NCI-H345 treated with DMSO at 0.1 percent for 48 hours (cell line): ENCODE measurements around the gene MED15.

ENCODE experiments used
- DNase-seq: peaks from one replicate; lab custom pipeline; 2025; ENCODE audit not compliant: unreplicated experiment; lab: John Stamatoyannopoulos, UW

MED15 gene

DNA sequence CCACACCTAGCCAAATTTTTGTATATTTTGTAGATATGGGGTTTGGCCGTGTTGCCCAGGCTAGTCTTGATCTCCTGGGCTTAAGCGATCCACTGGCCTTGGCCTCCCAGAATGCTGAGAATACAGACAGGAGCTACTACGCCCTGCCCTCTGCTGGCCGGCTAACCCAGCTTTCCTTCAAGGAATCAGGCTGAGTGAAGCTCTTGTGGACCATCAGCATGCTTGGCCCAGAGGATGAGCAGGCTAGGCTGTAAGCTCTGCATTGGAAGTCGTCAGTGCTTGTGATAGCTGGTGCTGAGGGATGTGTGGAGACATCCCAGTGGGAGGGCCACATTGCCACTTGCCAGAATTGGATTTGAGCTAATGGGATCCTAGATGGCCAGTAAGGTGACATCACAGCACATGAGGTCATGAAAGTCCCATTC lies 60.6 kb downstream of the MED15 start:
- no peak for DNase-seq

DNA sequence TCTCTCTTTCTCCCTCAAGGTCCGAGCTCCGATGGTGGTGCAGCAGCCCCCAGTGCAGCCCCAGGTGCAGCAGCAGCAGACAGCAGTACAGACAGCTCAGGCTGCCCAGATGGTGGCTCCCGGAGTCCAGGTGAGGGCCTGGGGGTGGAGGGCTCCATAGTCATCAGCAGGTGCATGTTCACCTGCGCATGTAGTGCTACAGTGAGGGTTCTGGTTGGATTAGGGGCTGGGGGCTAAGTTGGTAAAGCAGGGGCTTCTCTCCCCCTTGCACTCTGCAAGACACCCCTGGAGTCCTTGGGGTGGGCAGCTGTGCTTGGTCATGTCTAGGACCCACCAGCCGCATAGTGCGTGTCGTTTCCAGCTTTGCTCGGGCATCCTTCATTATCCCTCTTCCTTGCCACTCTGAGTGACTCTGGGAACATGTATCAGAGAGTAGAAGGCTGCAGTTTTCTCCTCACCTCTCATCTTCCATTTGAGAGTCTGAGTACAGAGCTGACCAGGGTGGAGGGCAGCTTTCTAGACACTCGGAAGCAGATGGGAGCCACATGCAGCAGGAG lies 61.2 kb downstream of the MED15 start:
- no peak for DNase-seq

DNA sequence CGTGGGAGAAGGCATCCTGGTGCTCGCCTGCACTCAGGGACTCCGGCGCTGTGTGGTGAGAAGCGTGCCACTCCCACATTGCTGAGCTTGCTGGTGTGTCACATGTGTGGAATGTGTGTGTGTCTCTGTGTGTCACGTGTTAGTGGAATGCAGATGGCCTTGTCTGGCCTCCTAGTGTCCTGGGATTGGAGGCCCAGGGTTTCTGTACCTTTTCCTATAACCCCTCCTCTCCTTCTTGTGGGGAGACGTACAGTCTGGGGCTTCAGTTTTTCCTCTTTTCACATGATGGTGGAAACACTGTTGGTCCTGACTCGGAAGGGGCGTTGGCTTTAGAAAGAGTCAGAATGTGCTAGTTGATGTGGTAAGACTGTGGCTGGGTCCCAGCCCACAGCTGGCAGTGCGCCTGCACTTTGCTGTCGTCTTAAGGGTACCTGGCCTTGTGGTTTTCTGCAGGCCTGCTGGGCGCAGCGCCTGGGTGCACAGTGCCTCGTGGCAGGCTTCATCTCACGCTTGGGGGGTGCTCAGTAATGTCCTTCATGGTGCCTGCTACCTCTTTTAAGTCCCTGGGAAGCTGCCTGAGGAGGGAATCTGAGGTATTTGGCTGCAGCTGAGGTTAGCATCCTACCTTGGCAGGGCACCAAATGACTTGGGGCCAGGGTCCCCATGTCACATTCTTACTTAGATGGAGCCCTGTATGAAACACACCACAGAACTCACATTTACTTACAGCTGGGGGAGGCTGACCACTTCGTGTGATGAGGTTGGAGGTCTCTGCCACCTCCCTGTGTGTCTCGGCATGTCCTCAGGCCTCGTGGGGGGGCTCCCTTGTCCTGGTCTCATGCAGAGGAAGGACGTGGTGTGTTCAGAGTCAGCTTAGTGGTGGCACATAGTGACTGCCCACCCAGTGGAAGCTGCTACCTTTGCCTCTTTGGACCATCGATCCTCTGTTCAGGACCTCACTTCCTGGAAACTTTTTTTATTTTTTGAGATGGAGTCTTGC lies 61.9 kb downstream of the MED15 start:
- no peak for DNase-seq

DNA sequence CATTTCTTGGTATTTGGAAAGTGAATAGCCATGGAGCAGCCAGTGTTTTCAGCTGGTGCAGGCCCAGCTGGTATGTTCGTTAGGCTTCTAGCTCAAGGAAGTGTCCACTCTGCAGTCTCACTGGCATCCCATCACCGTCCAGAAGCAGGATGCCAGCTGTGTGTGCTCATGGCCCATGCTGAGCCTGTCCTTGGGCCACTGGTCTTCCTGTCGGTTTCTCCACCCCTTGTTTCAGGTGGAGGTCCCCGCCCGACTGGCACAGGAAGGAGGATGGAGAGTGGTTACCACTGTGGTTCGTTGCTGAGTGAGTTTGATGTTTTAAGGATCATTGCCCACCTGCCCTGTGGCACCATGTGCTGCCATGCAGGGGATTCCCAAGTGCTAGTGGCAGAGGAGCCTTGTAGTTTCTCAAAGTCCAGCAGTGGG lies 63.7 kb downstream of the MED15 start:
- DNase-seq: no peak

DNA sequence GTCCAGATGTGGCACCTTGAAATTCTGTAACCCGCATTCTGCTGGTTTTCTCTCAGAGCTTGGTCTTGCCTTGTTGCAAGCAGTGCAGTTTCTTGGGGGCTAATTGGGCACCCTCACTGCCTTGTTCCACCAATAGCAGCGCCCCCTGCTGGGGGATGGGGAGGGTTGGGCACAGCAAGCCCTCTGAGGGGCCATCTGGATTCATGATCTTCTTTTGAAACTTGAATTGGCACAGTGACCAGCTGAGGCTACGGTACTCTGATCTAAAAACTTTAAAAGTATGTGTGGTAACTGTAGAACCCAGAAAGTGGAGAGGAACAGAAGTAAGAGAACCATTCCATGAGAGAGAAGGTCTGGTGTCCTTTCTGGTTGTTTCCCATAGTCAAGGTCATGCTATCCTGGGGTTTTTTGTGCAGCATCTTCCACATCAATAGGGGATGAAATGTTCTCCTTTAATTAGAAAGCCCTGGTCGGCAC lies 64.2 kb downstream of the MED15 start:
- no peak for DNase-seq

DNA sequence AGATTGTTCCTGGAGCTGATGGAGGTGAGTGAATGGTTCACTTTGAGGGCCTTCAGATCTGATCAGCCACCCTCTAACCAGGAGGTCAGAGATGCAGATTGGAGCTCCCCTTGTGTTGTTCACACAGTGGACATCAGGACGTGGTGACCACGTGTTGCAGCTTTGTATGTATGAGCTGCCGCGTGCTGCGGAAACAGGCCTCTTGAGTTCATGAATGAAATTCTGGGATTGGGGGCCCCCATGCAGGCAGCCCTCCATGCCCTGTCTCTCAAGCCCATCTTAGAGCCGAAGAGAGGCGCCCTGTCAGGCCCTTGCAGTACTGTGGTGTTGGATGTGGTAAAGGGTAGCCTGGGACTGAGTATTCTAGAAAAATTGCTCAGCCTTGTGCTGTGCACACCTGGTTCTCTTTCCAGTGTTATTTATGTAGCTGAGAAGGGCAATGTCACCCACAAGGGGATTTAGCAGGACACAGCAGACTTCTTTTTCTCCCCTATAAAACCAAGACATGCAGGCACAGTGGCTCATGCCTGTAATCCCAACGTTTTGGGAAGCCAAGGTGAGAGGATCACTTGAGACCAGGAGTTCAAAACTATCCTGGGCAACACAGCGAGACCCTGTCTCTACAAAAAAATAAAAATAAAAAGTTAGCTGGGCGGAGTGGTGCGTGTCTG lies 64.9 kb downstream of the MED15 start:
- no peak for DNase-seq

DNA sequence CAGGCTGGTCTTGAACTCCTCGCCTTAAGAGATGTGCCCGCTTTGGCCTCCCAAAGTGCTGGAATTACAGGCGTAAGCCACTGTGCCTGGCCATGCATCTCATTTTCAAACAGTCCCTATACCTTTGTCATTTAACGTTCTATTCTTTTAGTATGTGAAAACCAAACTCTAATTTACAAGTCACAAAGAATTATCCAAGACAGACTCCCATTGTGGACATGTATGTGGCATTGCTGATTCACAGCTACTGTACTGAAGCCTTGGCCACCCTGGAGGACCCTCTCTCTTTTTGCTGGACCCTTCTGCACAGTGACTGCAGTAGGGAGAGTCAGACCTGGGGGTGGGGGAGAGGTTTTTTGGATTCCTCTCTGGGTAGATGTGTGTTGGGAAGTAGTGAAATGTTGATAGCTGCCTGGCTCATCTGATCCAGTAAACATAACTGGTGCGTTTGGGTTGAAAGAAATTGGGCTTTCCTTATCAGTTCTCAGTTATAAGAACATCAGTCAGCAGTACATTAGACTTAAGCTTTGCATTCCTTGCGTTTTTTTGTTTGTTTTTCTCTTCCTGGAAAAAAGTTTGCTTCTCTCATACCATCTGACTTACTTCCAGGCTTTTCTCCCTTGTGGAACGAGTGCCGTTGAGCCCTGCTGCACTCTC lies 65.9 kb downstream of the MED15 start:
- DNase-seq: no peak

DNA sequence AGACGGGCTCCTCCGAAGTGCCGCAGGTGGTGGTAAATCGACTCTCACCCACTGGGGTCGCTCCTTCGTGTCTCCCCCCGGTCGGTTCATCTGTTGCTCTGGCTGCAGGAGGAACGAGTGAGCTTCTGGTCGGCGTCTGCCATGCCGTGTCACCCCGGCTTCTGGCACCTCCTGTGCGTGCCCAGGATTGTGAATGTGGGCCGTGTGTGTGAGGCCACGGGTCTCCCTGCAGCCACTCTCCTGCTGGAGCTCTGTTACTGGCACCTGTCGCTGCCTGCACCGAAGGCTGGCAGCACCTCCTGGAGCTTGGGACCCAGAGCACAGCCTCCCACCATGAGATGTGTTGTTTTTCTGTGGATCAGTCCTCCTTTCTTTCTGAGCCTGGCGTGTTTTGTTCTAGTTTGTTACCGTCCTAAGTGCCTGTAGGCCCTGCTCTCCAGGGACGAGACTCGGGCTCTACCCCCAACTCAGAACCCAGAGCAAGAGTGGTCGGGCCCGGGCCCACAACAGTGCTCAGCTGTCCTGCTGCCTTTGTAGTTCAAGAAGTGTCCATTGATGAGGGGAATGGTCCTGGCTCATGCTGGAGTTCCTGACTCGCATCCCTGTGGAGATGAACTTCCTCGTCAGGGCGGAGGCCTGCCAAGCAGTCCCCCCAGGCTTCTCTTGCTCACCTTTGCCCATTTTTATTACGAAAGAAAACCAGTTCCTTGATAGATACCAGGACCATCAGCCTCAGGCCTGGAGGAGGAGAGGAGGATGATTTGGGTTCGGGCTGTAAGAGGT lies 66.6 kb downstream of the MED15 start:
- no peak for DNase-seq

DNA sequence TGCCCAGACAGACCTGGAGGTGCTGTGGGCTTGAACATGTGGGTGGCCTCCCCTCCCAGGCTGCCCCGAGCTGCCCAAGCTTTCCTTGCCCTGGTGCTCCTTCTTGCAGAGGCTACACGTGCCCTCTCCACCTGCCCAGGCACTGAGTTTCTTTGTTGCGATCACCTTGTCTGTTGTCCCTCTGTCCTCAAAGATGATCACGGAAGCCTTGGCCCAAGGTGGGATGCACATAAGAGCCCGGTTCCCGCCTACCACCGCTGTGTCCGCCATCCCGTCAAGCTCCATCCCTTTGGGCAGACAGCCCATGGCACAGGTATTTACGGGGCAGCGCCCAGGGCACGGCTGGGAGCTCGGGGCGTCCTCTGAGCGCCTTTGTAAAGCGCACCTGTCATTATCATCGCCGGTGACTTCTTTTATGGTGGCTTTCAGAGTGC lies 67.5 kb downstream of the MED15 start:
- no peak for DNase-seq

DNA sequence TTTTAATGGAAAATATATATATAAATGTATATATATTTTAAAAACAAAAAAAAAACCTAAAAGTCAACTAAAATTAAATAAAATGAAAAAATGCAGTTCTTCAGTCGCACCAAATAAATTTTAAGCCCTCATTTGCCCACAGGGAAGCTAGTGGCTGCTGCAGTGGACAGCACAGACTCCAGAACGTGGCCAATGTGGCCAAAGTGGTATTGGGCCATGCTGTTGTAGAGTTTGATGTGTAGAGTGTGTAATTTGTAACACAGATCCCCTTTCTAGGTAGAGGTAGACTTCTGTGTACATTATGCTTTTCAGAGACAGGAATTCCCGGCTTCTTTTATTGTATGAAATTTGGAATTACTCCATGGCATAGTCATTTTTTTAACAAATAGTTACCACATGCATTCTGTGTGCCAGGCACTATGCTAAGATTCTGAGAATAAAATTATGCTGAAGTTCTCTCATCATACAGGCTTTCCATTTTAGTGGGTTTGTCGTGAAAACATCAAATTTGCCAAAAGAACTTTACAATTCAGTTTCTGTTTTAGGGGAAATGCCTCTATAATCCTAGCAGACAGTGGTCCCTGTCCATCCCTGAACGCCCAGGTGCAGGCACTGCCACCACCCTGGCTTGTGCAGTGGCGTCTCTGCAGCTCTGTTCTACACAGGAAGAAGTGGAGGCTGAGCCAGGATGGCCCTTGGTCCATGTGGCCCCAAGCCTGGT lies 68.5 kb downstream of the MED15 start:
- DNase-seq: no peak

DNA sequence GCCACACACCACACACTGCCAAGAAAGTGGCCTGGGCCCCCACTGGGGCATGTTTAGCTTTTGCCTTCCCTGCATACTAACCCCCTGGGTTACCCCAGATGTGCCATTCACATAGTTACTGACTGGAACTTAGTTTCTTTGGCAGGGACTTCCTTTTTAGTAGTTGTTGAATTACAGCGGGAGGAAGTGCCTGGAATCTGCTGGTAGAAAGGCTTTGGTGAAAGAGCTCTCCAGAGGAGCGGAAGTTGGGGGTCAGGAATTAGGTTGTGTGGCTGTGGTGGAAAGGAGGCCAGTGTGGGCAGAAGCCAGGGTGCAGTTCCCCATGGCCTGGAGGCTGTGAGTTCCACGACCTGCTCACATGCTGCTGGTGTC lies 69.0 kb downstream of the MED15 start:
- no peak for DNase-seq

DNA sequence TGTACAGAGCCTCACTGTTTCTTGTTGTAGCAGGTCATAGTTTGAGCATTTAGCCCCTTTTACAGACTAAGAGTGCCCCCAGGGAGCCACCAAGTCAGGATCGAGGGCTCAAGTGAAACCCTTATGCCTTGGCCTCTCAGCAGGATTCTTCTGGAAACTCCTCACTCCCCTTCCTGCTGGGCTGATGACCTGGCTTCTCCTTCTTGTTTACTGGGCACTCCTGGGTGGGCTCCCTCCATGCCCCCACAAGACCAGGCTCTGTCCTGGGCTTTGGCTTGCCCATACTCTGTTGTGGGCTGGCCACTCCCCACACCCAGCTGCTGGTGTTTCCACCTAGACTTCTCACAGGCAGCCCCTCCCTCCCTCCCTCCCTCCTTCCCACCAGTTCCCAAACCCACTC lies 69.6 kb downstream of the MED15 start:
- DNase-seq: no peak

DNA sequence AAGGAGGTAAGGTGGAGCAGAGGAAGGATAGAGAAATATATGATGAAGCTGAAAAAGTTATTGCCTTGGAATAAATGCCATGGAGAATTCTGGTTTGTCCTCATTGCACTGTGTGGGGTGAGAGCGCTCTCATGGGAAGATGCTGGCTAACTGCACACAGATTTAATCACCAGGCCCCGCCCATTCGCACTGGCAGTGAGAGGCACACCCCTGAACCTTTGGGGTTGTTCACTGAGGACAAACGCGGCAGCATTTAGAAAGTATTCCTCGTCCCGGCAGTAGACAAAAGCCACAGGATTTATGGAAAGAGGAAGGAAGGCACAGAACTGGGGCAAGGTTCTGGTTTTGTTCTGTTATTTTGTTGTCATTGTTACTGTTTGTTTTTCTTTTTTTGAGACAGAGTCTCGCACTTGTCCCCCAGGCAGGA lies 70.2 kb downstream of the MED15 start:
- DNase-seq: no peak

DNA sequence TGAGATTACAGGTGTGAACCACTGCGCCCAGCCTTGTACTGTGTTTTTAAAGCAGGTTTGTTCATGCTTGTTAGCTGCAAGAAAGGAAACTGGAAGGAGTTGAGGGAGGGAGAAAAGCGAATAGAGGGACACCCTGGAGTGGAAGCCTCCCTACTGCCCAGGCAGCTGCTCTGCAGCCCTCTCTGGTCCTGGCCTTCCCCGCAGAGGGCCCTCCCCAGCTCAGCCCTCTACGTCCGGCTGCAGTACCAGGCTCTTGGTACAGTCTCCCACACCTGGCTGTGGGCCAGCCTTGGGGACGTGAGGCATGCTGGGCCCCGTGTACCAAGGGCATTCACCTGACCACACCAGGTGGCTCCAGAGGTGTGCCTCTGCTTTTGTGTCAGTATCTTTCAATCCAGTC lies 70.8 kb downstream of the MED15 start:
- DNase-seq: peak; percentile 20

DNA sequence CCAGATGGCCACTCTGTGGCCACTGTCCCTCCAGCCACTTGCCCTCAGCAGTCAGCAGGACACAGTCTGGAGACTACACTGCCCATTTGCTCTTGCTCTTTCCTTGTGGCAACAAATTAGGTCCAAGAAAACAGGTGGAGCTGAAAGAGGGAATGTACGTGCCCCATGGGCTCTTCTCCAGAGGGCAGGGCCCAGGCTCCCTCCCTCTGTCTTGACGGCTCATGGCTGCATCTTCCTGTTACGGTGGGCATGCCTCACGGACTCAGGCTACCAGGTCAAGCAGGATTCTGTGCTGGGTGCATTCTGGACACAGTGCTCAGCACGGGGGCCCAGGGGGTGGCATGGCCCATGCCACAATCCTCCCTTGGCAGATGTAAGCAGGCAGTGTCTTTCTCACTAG lies 71.3 kb downstream of the MED15 start:
- no peak for DNase-seq

DNA sequence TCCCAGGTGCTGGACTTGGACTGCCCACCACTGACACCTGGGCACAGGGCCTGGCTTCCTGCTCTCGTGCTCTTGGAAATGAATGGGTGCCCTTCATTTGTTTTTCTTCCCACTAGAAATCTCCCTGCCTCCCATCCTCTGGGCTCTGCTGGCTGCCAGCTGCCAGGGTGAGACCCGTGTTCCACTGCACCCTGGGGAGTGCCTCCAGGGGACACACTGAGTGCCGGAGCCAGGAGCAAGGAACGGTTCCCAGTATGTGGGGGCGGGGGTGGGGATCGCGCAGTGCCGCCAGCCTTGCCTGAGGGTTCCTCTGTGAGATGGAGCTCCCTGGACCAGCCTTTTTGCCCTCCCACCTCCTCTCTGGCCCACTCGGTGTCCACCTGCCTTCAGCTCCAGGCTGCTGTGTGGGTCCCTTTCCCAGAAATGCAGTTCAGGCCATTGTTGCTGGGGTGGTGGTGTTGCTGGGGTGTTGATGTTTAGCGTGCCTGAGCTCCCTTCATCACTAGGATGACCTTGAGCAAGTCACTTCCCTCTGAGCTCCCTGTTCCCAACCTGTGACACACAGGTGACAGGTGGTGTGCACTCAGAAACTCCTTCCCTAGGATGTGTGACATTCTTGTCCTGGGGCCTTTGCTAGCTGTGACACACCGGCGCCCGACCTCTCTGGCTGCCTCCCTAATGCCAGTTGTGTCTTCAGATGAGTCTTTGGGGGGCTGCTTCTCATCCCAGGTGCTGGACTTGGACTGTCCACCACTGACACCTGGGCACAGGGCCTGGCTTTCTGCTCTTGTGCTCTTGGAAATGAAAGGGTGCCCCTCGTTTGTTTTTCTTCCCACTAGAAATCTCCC lies 72.1 kb downstream of the MED15 start:
- peak; percentile 36 for DNase-seq

DNA sequence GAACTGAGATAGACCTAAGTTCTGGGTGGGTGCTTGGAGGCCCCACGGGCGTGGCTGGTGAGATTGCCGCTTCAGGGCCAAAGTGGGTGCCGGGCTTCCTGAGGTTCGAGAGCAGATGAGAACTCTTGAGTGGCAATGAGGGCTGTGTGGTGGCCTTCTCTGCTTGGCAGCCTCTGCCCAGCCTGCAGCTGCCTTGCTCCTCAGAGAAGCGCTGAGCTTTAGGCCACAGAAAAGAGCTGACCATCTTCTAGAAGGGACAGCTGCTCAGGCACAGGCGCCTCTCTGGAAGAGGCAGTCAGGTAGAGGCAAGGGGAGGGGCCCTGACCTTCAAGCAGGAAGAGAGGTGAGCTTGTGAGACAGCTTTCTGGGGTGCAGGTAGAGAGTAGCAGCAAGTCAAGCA lies 72.8 kb downstream of the MED15 start:
- no peak for DNase-seq

DNA sequence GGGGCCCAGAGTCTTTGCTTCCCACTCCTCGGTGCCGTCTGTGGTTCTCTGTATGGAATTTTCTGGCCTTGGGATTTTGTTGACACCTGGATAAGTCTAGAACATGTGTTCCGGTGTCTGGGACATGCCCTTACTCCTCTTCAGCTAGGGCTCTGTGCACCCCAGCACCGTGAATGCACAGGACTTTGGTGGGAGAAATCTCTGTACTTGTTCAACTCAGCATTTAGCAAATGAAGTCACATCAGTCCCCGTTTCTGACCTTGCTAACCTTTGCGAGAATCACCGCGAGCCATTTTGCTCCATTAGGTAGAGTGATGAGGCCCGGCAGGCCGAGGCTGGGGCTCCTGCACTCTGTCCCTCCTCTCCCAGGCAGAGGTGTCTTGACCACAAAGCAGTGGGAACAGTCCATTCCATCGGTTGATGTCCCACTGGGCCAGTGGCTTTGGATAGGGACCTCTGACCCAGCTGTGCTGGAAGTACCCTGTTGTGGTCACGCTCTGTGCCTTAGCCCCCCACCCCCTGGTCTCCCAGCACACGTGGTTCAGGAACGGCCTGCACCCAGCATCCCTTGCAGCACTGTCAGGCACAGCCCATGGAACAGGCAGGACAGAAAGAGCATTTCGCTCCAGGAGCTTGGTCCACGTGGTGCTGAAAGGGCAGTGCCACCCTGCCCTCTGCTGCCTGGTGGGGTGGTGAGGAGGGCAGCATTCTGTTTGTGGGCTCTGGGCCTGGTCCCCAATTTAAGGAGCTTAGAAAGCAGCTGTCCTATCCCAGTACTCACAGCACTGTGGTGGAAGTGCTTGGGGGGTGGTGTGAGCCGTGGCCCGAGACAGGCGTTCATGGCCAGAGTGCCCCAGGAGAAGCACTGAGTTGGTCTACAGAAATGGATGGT lies 73.4 kb downstream of the MED15 start:
- DNase-seq: no peak
